ENCODE results near the gene DKK3.

DKK3 gene

GRCh38 chr11:12003336-12003735, 5.1 kb downstream of the DKK3 start:
- no peak for DNase-seq

GRCh38 chr11:12001186-12001585, 7.2 kb downstream of the DKK3 start:
- peak; percentile 45 to 48 for DNase-seq

DNA sequence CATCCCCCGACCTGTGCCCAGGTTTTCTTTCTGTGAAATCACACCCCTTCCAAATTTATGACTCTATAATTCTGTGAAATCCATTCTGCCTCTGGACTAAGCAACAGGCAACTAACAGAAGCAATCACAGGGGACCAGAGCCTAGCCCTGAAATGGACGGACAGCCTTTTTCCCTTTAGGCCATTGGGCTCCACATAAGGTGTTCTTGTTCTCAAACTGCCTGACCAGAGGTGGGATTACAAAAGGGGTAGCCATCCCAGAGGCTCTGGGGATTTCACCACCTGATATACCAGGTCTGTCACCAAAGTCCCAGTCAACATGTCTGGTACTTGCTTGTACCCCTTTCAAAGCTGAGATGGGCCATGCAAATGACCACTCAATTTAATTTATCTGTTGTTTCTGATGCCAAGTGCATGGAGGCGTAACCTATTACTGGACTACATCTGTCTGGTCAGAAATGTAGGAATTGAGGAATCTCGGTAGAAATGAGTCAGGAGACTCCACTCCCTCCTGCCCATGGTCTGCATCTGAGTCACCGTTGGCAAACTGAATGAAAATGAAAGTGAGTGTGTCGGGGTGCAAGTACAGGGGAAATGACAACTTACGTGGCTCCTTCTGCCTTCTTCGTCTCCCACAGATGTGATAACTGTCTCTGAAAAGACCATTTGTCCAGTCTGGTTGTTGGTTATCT, 10.2 kb downstream of the DKK3 start:
- no peak for DNase-seq

GRCh38 chr11:11997049-11997322, 11.4 kb downstream of the DKK3 start:
- DNase-seq = no peak

DNA sequence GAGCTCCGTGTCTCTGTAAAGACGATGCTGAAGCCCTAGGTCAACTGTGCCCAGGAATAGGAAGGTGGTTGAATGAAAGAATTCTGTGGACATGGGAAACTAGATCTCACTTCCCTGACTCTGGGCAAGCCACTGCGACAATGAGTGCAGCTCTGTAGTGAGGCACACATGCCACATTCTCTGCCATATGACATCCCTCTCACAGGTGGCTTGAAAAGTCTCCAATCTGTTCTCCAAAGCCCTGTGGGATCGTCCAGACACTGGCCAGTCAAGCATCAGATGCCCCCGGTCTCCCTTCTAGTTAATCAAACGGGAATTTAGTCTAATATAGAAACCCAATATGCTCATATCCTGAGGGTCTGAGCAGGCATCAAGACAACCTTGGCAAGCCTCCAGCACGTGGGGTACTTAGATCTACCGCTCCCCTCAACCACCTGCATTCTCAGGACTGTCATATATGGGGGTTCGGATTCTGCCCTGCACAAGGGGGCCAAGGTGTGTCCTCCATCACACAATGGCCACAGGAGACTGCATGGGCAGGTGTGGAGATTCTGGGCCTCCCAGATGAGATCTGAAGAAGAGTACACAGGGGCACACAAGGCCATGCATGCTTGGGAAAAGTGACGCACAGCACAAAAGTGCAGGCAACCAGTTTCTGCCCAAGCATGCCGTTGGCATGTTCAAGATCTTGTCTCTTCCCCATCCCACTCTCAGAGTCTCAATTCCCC, 11.9 kb downstream of the DKK3 start:
- DNase-seq = no peak

DNA sequence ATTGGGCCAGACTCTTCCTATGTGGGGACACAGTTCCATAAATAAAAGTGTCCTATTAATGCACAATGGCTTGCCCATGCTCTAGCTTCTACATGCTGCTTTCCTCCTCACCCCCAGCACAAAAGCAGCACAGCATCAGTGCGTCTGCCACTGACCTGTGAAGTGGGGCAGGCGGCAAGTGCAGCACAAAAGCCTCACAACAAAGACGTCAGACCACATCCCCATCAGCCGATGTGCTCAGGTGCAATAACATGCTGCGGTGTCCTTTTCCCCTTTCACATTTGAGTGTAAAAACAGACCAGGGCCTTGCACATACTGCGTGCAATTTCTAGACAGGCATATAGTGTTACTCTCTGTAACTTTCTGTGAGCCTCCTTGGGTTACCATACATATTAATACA, 12.8 kb downstream of the DKK3 start:
- DNase-seq = peak; percentile 26 to 51

GRCh38 chr11:11993839-11994238, 14.6 kb downstream of the DKK3 start:
- no peak for DNase-seq

DNA sequence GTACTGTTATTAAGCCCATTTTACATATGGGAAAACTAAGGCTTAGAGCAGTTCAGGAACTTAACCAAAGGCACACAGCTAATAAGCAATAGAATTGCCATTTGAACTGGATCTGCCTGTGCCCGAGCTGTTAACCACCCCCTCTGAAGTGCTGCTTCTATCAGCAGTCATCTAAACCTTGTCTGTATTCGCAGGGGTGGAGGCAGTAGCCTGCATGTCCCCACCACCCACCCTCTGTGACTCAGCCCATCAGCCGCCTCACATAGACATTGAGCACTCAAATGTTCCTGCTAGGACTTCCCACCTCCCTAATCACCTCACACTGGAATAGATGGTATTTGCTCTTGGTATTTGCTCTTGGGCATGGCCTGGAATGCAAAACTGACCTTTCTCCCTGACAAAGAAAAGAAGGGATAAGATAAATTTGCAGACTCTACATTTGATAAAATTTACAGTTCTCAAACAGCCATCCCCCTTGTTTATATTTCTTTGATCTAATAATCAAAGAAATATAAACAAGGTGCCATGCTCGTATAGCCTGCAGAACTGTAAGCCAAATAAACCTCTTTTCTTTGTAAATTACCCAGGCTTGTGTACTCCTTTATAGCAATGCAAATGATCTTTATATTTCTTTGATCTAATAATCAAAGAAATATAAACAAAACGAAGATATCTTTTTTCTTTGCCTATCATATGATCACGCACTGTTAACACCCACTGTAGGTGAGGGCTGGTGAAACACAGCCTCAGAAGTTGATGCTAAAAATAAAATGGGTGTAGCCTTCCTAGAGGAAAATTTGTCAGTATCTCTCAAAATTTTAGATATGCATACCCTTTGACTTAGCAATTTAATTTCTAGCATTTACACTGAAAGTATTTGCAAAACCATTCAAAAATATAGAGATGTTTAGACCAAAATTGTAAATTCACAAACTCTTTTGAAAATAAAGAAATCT, 15.9 kb downstream of the DKK3 start:
- no peak for DNase-seq

DNA sequence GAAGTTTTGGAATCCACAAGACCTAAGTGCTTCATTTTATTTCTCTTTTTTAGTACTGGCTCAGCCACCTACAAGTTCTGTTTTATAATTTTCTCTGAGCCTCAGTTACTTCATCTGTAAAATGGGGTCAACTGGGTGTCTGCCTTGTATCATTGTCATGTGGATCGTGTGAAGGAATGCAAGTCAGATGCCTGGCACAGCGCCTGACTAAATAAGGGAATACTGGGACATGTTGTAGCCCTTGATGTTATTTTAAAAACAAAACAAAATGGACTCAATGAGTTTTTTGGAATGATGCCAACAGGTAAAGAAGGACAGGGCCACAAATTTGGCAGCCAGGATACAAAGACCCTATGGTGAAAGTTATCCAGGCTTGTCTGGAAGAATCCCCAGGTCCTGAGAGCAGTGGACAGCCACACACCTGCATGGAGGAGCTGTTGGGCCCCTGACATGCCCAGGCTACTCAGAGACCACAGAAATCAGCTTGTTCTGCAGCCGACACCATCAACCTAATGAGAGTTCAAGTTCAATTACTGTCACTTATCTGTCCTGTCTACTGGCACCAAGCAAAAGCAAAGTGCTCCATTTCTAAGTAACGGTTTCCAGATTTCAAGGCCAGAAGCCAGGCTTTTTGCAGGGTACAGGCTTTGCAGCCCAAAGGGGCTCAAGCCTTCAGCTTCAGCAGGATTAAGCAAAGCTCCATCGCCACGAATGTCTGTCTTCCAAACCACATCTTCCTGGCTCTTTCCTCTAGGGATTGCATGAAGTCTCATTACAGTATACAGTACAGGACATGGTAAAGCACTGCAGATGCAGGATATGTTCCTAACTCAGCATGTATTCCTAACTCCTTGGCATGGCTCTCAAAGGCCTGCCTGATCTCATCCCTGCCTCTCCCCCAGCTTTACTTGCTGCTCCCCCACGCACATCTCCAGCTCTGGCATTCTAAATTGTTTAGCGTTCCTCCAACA, 18.4 kb downstream of the DKK3 start:
- DNase-seq = no peak

DNA sequence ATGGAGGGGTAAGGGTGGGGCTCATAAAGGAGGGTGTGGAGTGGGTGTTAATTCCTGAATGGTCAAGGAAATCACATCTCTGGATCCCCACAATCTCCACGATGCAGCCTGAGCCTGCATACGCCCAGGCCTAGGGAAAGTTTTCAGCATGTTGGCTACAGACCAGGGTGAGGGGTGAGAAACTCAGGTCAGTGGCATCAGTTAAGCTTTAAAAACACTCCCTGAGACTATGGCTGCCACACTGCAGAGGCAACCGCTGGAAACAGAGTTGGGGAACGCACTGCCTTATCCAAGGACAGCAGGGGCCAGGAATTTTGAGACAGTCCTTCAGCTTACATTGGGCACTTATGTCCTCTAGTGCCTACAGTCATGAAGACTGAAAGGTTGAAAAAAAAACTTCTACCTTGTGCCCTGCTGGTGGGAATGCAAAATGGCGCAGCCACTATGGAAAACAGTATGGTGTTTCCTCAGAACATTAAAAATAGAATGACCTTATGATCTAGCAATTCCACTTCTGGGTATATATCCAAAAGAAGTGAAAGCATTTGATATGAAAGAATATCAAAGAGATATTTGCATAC, 19.7 kb downstream of the DKK3 start:
- DNase-seq = no peak

- DNase-seq = no peak
These were observed 20.3 kb downstream of the DKK3 start for GRCh38 chr11:11988099-11988651.

- no peak for DNase-seq
These were observed 20.9 kb downstream of the DKK3 start for GRCh38 chr11:11987503-11988022.

GRCh38 chr11:11985954-11986949, 22.2 kb downstream of the DKK3 start:
- no peak for DNase-seq

- no peak for DNase-seq
These were observed 23.3 kb downstream of the DKK3 start for GRCh38 chr11:11985016-11985715.

- DNase-seq = no peak
These were observed 23.9 kb downstream of the DKK3 start for GRCh38 chr11:11984563-11984962.

- no peak for DNase-seq
These were observed 25.0 kb downstream of the DKK3 start for GRCh38 chr11:11983427-11983826.

- no peak for DNase-seq
These were observed 25.5 kb downstream of the DKK3 start for GRCh38 chr11:11982975-11983374.

GRCh38 chr11:11982461-11982860, 26.0 kb downstream of the DKK3 start:
- no peak for DNase-seq

DNA sequence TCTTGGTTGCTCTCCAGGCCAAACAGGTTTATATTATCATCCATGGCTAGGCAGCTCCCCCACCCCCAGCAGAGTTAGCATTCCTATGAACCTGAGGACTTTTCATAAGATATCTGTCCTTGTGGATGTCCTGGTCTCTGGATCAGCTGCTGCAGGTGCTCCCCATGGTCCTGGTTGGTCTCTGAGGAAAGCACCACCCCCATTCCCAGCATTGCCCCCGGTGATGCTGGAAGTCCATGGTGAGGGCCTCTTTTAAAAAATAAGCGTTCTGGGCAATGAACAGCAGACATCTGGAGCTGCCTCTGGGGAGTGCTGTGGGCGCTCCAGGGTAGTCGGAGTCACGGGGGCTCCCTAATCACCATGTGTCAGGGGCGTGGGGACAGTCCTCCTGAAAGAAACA, 26.6 kb downstream of the DKK3 start:
- no peak for DNase-seq

GRCh38 chr11:11981364-11981763, 27.1 kb downstream of the DKK3 start:
- DNase-seq = no peak
